Measurements from ENCODE around the gene WWTR1.

DNA sequence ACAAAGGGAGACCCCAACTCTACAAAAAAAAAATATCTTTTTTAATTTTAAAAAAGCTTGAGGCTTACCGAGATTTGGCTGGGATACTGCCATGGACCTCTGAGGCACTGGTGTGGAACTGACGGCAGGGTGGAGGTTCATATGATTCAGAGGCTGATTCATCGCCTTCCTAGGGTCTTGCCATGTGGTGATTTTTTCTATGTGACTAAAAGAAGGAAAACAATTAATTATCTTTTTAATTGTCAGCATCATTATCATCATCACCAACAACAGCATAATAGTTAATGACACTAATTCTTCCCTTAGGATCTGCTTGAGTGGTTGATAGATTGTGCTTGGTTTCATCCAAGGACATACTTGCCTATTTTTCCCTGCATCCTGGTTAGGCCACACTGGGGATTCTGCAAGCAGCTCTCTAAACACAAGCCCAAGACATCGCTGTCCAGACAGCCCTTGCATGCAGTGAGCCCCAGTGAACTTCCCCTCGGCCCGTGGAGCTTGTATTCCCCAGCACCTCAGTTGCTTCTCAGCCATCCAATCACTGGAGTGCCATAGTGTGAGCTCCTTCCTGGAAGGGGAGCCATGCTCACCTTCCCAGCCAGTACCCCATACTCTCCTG is 84.9 kb downstream of the WWTR1 start:
- TF ChIP-seq, protein P1, sequence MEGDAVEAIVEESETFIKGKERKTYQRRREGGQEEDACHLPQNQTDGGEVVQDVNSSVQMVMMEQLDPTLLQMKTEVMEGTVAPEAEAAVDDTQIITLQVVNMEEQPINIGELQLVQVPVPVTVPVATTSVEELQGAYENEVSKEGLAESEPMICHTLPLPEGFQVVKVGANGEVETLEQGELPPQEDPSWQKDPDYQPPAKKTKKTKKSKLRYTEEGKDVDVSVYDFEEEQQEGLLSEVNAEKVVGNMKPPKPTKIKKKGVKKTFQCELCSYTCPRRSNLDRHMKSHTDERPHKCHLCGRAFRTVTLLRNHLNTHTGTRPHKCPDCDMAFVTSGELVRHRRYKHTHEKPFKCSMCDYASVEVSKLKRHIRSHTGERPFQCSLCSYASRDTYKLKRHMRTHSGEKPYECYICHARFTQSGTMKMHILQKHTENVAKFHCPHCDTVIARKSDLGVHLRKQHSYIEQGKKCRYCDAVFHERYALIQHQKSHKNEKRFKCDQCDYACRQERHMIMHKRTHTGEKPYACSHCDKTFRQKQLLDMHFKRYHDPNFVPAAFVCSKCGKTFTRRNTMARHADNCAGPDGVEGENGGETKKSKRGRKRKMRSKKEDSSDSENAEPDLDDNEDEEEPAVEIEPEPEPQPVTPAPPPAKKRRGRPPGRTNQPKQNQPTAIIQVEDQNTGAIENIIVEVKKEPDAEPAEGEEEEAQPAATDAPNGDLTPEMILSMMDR (conservative IDR thresholded peaks at IDR 0.05; ENCODE audit: low read depth, low read length), result no peak
- TF ChIP-seq EZH2 (IDR thresholded peaks at IDR 0.05; ENCODE audit: low read length, unreplicated experiment), result no peak

Data from PC-3 (cell line).